UCSD-AML1 (cell line): Measurements from ENCODE around the gene ULK4.
"Not testable (repeated sequence)": the region's sequence is repeated elsewhere in the genome, so short reads cannot be mapped to it uniquely, and the experiment has no call there.

Experiments used
- DNase-seq: peaks from one replicate; lab custom pipeline; 2025; ENCODE audit not compliant: unreplicated experiment; lab: John Stamatoyannopoulos, UW

Gene ULK4

GRCh38 chr3:41583014-41583413, 378.9 kb downstream of the ULK4 start:
- no peak for DNase-seq

GRCh38 chr3:41581700-41582099, 380.2 kb downstream of the ULK4 start:
- DNase-seq, result no peak

- no peak for DNase-seq
Observed at GRCh38 chr3:41580274-41580959, 381.5 kb downstream of the ULK4 start.

DNA sequence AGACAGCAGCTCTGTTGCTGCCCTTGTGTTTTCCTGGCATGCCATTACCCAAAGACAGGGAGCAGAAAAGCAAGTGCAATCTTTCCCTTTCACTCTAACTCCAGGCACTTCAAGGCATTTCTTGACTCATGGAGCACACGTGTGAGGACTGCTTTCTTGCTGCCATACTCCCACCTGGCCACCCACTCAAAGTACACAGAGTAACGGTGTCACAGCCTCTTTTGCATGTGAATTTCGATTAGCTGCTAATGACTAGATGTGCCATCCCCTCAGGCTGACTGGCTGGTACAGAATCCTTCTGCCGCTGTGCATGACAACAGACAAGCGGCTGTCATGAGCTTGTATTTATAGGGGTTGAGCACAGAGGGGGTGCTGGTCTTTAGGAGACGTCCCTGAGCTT, 382.0 kb downstream of the ULK4 start:
- DNase-seq, result no peak

- DNase-seq, result no peak
Observed at GRCh38 chr3:41578798-41579197, 383.1 kb downstream of the ULK4 start.

DNA sequence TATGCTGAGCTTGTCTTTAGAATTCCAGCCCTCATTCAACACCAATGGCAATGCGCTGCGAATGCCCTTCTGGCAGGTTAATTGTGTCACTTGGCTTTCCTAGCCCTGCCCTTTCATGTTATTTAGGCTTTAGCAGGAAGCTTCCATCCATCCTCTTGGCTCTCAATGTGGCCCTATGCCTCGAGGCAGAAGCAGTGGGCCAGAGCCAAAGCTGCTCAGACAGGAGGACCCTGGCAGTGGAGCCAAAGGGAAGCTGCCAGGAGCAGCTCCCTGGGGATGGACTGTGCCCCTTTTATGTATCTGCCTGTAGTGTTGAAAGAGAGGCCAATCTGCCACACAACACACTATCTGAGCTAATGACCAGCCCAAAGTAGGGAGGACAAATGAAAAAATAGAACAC, 386.2 kb downstream of the ULK4 start:
- no peak for DNase-seq

DNA sequence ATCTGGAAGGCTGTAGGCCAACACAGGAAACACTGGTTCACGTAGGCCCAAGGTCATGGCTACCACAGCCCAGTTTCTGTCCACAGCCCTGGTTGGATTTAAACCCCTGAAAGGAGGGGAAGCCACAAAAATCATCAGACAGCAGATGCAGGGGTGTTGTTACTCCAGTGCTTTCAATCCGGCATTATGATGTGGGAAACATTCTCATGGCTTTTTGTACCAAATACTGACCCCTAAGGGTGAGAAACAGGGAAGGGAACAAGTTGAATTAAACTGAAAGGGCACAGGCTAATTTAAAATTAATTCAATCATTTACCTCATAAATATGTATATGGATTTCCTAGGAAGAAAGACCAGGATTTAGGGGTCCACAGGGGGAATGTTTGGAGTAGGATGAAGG, 387.0 kb downstream of the ULK4 start:
- DNase-seq, result no peak

GRCh38 chr3:41573591-41573990, 388.3 kb downstream of the ULK4 start:
- DNase-seq, result no peak

DNA sequence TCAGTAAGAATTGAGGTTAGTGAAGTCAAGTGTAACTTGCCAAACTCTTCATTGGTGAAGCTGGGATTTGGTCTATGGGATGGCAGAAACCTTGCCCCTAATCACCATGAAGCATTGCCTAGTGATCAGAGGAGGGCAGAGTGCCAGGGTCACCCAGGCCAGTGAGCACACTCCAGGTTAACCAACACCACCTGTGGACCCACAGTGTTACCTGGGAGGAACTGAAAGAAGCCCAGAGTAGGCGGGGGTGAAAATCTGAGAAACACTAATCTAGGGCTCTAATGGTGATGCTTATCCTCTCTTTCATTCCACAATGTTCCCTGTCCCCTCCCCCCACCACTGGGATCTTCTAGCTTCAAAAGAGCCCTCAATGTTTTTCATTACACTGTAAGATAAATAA, 389.8 kb downstream of the ULK4 start:
- DNase-seq, result no peak

- no peak for DNase-seq
Observed at GRCh38 chr3:41569632-41570305, 392.1 kb downstream of the ULK4 start.

DNA sequence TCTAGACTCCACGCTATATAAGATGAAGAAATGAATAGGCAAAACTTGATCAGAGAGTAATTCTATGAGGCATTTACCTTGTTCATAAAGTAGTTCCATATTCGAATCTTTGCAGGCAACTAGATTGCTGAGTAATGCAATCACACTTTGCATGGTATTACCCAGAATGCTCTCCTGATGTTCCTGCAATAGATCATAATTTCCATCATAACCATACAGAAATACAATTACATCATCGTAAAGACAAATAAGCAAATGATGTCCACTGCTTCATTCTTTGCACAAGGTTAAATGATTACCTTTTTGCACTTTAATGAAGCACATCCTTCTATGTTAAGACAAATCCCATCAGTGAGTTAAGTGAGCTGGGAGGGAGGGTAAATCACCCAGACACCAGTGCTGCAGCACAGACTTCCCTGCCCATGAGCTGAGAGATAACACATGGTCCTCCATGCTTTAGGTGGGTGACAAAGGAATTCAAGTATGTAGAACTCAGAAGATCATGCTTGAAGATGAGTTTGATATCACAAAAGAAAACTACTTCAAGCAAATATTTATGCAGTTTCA, 395.9 kb downstream of the ULK4 start:
- no peak for DNase-seq

- no peak for DNase-seq
Observed at GRCh38 chr3:41565003-41565402, 396.9 kb downstream of the ULK4 start.

- not testable (repeated sequence) for DNase-seq
Observed at GRCh38 chr3:41556245-41556644, 405.7 kb downstream of the ULK4 start.

GRCh38 chr3:41532976-41533375, 428.9 kb downstream of the ULK4 start:
- no peak for DNase-seq

GRCh38 chr3:41526995-41527573, 434.8 kb downstream of the ULK4 start:
- DNase-seq, result no peak

DNA sequence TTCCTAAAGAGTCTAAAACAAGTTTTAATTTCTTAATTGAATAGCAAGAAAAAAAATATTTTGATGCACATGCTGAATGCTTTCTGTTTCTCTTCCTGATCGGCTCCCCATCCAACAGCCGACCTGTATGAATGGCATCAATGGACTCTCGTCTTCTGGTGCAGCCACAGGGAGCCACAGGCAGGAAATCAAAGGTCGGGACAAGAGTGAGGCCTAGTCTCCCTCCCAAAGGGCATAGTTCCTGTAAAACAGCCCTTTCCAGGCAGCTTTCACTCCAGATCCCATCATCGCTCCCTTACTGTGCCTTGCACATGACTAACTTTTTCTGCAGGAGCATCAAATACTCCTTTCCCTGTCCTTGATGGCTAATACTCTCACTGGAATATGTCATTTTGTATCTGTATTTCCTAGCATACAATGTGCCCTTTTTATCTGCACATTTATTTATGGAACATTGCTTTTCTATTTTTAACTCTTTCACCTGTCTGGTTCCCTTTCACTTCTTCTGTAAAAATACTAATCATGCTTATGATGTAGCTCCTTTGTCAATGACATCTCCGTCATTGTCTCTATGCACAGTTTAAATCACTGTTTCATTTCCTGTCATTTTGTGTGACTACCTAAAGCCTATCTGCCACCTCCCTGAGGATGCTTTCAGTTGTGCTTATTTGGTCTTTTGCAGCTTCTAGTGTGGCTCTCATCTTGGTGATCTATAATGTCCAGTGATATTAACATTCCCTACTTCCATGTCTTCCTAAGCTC, 436.4 kb downstream of the ULK4 start:
- no peak for DNase-seq

DNA sequence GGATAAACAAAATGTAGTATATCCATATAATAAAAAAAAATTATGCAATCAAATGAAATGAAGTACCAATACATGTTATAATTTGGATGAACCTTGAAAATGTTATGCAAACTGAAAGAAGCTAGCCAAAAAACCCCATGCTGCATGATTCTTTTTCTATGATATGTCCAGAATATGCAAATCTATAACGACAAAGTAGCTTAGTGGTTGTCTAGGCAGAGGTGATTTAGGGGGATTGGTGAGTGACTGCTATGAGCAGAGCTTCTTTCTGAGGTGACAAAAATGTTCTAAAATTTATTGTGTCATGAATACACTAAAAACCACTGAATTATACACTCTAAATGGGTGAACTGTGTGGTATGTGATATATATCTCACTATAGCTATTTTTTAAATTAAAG, 438.0 kb downstream of the ULK4 start:
- no peak for DNase-seq

DNA sequence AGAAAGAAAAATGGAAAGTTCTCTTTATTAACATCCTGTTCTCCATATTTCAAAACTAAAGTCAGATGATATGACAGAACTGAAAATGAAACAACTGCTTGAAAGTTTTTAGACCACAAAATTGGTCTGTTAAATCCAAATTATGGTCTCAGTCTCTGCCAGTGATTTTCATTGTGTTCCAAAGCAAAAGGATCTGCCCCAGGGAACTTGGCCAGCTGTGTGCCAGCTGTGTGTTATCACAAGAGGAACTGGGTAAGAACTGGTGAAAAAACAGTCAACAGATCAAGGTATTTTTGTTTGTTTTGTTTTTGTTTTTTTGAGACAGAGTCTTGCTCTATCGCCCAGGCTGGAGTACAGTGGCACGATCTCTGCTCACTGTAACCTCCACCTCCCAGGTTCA, 439.3 kb downstream of the ULK4 start:
- DNase-seq, result no peak

DNA sequence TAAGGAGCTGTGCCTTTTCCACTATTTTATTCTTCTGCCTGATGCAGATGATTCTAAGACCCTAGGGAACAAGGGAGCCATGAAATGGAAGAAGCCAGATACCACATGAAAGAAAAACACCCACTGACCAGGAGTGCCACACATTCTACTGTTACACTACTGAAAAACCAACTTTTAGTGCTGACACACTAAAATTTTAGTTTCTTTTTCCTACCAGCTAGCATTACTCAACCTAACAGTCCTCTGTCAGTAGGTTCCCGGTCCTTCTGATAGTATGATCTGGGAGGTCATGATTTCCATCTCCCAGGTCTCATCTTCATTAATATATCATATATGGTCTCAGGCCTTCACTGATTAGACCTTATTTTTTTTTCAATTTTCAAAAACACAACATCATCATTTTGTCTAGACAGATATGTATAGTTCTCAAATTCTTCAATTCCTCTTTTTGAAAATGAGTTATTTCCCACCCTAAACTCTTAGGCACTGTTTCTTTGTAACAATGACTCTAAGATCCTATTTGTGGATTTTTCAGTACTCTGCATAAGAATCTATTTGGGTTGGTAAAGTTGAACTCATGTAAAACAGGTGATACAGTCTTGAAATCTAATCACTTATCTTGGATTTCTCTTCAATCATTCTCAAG, 440.8 kb downstream of the ULK4 start:
- DNase-seq, result no peak

DNA sequence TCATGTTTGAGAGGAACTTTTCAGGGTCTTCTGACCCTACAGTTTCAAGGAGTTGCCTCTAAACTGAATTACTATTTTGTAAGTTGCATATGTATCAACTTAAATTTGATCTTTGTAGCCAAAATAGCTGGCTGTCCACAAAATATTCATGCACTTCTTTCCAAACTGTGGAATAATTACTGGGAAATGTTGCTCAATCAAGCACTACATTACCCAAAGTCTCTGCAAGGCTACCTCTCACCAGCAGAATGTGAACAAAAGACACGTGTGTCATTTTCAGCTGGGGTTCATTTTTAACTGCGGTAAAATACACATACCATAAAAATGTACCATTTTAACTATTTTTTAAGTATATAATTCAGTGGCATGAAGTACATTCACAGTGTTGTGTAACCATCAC, 442.2 kb downstream of the ULK4 start:
- DNase-seq, result no peak

- DNase-seq, result no peak
Observed at GRCh38 chr3:41518626-41519025, 443.3 kb downstream of the ULK4 start.
